Natural killer cell (primary cell): ENCODE data around the gene ZSWIM4. TPM values are rescaled to one million over a fixed set of nuclear protein-coding genes. Genes with fewer than 3 reads are reported as not detected.

ENCODE experiments used
- ATAC-seq, 3 donors: fragments of 150-1000 bp in 2 of 3; fragments of 200-7000 bp in 1 of 3; cut with Tn5 transposase; 1 replicate in 1 of 3; 2 replicates in 2 of 3; pipeline ENCODE4 v1.10.0; 2021; ENCODE audit warnings: mild to moderate bottlenecking in 2 of 3, moderate library complexity in 2 of 3
- DNase-seq, 2 donors: peaks; one replicate each; pipeline versions ENCODE4 v3.0.0 to v3.0.0-alpha.2; 2013 to 2021; ENCODE audit warnings: mixed read lengths in 1 of 2
- H3K27ac ChIP-seq: one replicate; pipeline ENCODE4 v1.5.1; 2013; ENCODE audit warnings: mild to moderate bottlenecking, low read length
- H3K27me3 ChIP-seq: one replicate; pipeline ENCODE4 v1.6.1; 2013; ENCODE audit warnings: low read length; ENCODE audit not compliant: control insufficient read depth, insufficient read depth
- H3K36me3 ChIP-seq: one replicate; pipeline ENCODE4 v1.6.1; 2013; ENCODE audit warnings: low read length; ENCODE audit not compliant: control insufficient read depth, insufficient read depth
- H3K4me1 ChIP-seq: one replicate; pipeline ENCODE4 v1.6.1; 2013; ENCODE audit warnings: low read length; ENCODE audit not compliant: control insufficient read depth, insufficient read depth
- H3K4me3 ChIP-seq: one replicate; pipeline ENCODE4 v1.5.1; 2013; ENCODE audit warnings: low read length
- H3K9me3 ChIP-seq: one replicate; pipeline ENCODE4 v1.6.1; 2013; ENCODE audit warnings: low read length; ENCODE audit not compliant: control insufficient read depth, insufficient read depth
- H3K27ac Mint-ChIP-seq, 2 donors: one replicate each; pipeline ENCODE4 v1.8.0; 2022; ENCODE audit warnings: mild to moderate bottlenecking in 2 of 2, mixed read lengths in 2 of 2, moderate library complexity in 1 of 2
- H3K27me3 Mint-ChIP-seq, 2 donors: one replicate each; pipeline ENCODE4 v1.8.0; 2022; ENCODE audit warnings: low read depth in 2 of 2, mixed read lengths in 2 of 2
- H3K36me3 Mint-ChIP-seq: one replicate; pipeline ENCODE4 v1.8.0; 2022; ENCODE audit warnings: mixed read lengths
- H3K4me1 Mint-ChIP-seq, 2 donors: one replicate each; pipeline ENCODE4 v1.8.0; 2022; ENCODE audit warnings: mixed read lengths in 2 of 2
- H3K4me3 Mint-ChIP-seq: one replicate; pipeline ENCODE4 v1.8.0; 2022; ENCODE audit warnings: mild to moderate bottlenecking, moderate library complexity, mixed read lengths
- H3K9me3 Mint-ChIP-seq, 2 donors: one replicate each; pipeline ENCODE4 v1.8.0; 2022; ENCODE audit warnings: mixed read lengths in 2 of 2
- WGBS: methylation state at CpG from one replicate; pipeline ENCODE4 v1.1.7; 2013; ENCODE audit warnings: missing lambda C conversion rate; ENCODE audit not compliant: insufficient coverage; 5-methylcytosine and 5-hydroxymethylcytosine counted together
- intact Hi-C: fragments of 100-400 bp; cut with micrococcal nuclease; formaldehyde crosslinking; loops from one replicate; pipeline ENCODE4 v1.14.2; 2022
- total RNA-seq, 4 donors: library from RNA; stranded (reverse); fragments of 120-200 nt in 1 of 4; gene quantifications; one replicate each; pipeline versions ENCODE4 v1.2.3 to v1.2.4, GENCODE V29; 2013 to 2022
- TF ChIP-seq, protein P1 (sequence below): fragments of 200-600 bp; IDR thresholded peaks from one replicate; pipeline ENCODE4 v1.8.0; 2022; ENCODE audit warnings: antibody characterized with exemption

ZSWIM4 gene
- total RNA-seq, 3 donors from 2014 or later (not counting 1 experiment from before 2014, with no cell fraction given), result 5.8 to 5.9 (median 5.9) TPM

DNA sequence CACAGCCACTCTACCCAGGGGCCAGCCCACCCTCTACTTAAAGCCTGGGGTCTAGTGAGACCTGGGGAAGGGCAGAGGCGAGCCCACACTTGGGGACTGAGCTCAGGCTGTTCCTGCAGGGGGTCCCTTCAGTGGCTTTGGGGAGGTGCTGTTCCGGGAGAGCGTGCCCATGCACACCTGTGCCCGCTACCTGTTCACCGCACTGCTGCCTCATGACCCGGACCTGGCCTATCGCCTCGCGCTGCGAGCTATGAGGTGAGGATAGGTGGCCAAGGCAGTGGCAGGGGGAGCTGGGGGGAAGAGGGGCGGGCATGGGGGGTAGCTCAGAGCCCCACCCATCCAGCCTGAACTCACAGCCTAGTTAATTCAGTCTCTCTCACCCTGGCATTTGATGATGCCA, 24.0 kb downstream of the ZSWIM4 start:
- H3K27me3 ChIP-seq, result no peaks in the 10 kb centered on the region
- no peaks in the 10 kb centered on the region for H3K36me3 ChIP-seq
- H3K4me1 ChIP-seq, result no peaks in the 10 kb centered on the region
- no peaks in the 10 kb centered on the region for H3K27me3 Mint-ChIP-seq
- TF ChIP-seq, protein P1, sequence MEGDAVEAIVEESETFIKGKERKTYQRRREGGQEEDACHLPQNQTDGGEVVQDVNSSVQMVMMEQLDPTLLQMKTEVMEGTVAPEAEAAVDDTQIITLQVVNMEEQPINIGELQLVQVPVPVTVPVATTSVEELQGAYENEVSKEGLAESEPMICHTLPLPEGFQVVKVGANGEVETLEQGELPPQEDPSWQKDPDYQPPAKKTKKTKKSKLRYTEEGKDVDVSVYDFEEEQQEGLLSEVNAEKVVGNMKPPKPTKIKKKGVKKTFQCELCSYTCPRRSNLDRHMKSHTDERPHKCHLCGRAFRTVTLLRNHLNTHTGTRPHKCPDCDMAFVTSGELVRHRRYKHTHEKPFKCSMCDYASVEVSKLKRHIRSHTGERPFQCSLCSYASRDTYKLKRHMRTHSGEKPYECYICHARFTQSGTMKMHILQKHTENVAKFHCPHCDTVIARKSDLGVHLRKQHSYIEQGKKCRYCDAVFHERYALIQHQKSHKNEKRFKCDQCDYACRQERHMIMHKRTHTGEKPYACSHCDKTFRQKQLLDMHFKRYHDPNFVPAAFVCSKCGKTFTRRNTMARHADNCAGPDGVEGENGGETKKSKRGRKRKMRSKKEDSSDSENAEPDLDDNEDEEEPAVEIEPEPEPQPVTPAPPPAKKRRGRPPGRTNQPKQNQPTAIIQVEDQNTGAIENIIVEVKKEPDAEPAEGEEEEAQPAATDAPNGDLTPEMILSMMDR, result no peak
- intact Hi-C loops, result no loop called here
- H3K4me3 Mint-ChIP-seq, result no peak overlapping the region
- H3K4me3 ChIP-seq, result no peak overlapping the region
- 98% methylated on average over 9 of the region's 11 CpGs for WGBS
- DNase-seq (no peak), ATAC-seq (no peak)
- H3K27ac Mint-ChIP-seq, result no peak overlapping the region
- no peaks in the 10 kb centered on the region for H3K36me3 Mint-ChIP-seq
- no peaks in the 10 kb centered on the region for H3K4me1 Mint-ChIP-seq
- no peaks in the 10 kb centered on the region for H3K9me3 Mint-ChIP-seq
- no peak overlapping the region for H3K27ac ChIP-seq
- H3K9me3 ChIP-seq, result no peaks in the 10 kb centered on the region

DNA sequence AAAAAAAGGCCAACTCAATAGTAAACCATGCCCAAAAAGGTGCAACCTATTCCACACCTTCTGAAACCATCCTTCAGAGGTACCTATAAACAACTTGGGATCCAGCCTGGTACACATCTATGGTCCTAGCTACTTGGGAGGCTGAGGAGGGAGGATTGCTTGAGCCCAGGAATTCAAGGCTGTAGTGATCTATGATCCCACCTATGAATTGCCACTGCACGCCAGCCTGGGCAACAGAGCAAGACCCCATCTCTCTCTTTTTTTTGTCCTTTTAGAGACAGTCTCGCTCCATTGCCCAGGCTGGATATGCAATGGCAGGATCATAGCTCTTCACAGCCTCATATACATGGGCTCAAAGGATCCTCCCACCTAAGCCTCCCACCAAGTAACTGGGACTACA, 26.0 kb downstream of the ZSWIM4 start:
- Histone ChIP-seq H3K27ac (no peak overlapping the region), H3K36me3 (peaks cover 2% of the 10 kb centered on the region), H3K4me3 (no peak overlapping the region), H3K4me1 (no peaks in the 10 kb centered on the region), H3K27me3 (no peaks in the 10 kb centered on the region), H3K9me3 (no peaks in the 10 kb centered on the region)
- 98% methylated on average over 2 of the region's 2 CpGs for WGBS
- no peak for DNase-seq
- peaks cover 5 to 9% of the 10 kb centered on the region in 2 donors for H3K4me1 Mint-ChIP-seq
- H3K27me3 Mint-ChIP-seq, result no peaks in the 10 kb centered on the region
- intact Hi-C loops, result no loop called here
- H3K27ac Mint-ChIP-seq, result no peak overlapping the region
- no peaks in the 10 kb centered on the region for H3K9me3 Mint-ChIP-seq
- H3K4me3 Mint-ChIP-seq, result no peak overlapping the region
- no peak for ATAC-seq
- TF ChIP-seq, protein P1, result no peak
- no peaks in the 10 kb centered on the region for H3K36me3 Mint-ChIP-seq

DNA sequence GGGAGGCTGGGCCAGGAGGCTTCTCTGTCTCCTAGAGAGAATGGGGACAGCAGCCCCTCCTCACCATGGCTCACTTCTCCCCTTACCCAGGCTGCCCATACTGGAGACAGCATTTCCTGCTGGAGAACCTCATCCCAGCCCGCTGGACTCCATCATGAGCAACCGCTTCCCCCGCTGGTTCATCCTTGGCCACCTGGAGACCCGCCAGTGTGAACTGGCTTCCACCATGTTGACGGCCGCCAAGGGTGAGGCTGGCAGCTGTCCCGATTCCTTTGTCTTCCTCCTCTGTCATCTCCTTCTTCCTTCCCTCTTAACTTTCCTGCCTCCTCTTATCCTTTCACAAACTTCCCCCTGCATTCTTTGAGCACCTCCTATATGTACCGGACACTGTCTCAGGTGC, 28.0 kb downstream of the ZSWIM4 start:
- TF ChIP-seq, protein P1, result no peak
- 97% methylated on average over 8 of the region's 8 CpGs for WGBS
- Histone ChIP-seq H3K4me3 (no peak overlapping the region), H3K9me3 (no peaks in the 10 kb centered on the region), H3K27ac (no peak overlapping the region), H3K4me1 (no peaks in the 10 kb centered on the region), H3K36me3 (peaks cover 2% of the 10 kb centered on the region), H3K27me3 (no peaks in the 10 kb centered on the region)
- no peaks in the 10 kb centered on the region for H3K9me3 Mint-ChIP-seq
- no peak for DNase-seq
- intact Hi-C loops, result no loop called here
- H3K4me3 Mint-ChIP-seq, result no peak overlapping the region
- no peak for ATAC-seq
- H3K27ac Mint-ChIP-seq, result peak overlapping the region in 1 of 2 donors; percentile 3
- peaks cover 5 to 14% of the 10 kb centered on the region in 2 donors for H3K4me1 Mint-ChIP-seq
- H3K27me3 Mint-ChIP-seq, result no peaks in the 10 kb centered on the region
- no peaks in the 10 kb centered on the region for H3K36me3 Mint-ChIP-seq

DNA sequence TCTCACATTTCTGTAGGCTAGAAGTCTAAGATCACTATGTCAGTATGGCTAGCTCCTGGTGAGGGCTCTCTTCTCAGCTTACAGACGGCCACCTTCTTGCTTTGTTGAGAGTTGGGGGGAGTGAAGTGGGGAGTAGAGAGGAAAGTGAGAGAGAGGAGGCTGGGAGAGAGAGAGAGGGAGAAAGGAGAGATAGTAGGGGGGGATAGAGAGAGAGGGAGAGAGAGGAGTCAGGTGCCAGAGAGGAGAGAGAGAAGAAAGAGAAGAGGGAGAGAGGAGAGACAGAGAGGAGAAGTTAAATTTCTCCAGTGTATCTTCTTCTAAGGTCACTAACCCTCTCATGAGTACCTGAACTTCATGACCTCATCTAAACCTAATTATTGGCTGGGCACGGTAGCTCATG, 28.7 kb downstream of the ZSWIM4 start:
- Mint-ChIP-seq H3K36me3 (no peaks in the 10 kb centered on the region), H3K9me3 (no peaks in the 10 kb centered on the region), H3K4me1 (peaks cover 11 to 14% of the 10 kb centered on the region in 2 donors), H3K27ac (peak overlapping the region in 1 of 2 donors; percentile 3), H3K4me3 (no peak overlapping the region), H3K27me3 (no peaks in the 10 kb centered on the region)
- Histone ChIP-seq H3K4me1 (no peaks in the 10 kb centered on the region), H3K27me3 (no peaks in the 10 kb centered on the region), H3K9me3 (no peaks in the 10 kb centered on the region), H3K27ac (no peak overlapping the region), H3K36me3 (peaks cover 2% of the 10 kb centered on the region), H3K4me3 (no peak overlapping the region)
- 89% methylated on average over 2 of the region's 2 CpGs for WGBS
- DNase-seq (no peak), ATAC-seq (no peak)
- intact Hi-C loops, result no loop called here
- TF ChIP-seq, protein P1, result no peak
